SK-N-SH (cell line): ENCODE measurements around the gene KRT33A. TPM values are rescaled to one million over a fixed set of nuclear protein-coding genes. Genes with fewer than 3 reads are reported as not detected.

ENCODE experiments used
- CTCF ChIA-PET: fragments of 300-600, 350-600 bp; formaldehyde crosslinking; extraction: SDS; loops from one replicate; lab custom pipeline; 2021; lab: Yijun Ruan, JAX
- POLR2A ChIA-PET: fragments of 350-600 bp; sonication (Branson Sonifier 250); formaldehyde crosslinking; extraction: SDS; loops from one replicate; lab custom pipeline; 2020; ENCODE audit warnings: antibody characterized with exemption, inconsistent platforms; lab: Yijun Ruan, JAX
- DNase-seq: peaks from one replicate; pipeline ENCODE4 v3.0.0; 2012
- H2AFZ ChIP-seq: fragments of 200-600 bp; sonication (generic); 2 replicates; pipeline ENCODE4 v1.8.1; 2016; ENCODE audit warnings: antibody characterized with exemption, mild to moderate bottlenecking, low read depth
- H3F3A ChIP-seq: fragments of 200-600 bp; sonication (generic); replicated peaks from 2 replicates; pipeline ENCODE3; 2016; ENCODE audit warnings: antibody characterized with exemption, mild to moderate bottlenecking; ENCODE audit not compliant: insufficient read depth
- H3K27ac ChIP-seq, 2 experiments: fragments of 200-500 bp in 1 of 2; fragments of 200-600 bp in 1 of 2; sonication (Bioruptor generic) in 1 of 2; sonication (generic), shearing (Covaris generic) in 1 of 2; 2 replicates each; pipeline versions ENCODE4 v1.5.1 to v1.6.1; 2014 to 2016; ENCODE audit warnings: low read depth in 2 of 2, inconsistent platforms in 1 of 2, low read length in 1 of 2, mild to moderate bottlenecking in 1 of 2, mixed read lengths in 1 of 2
- H3K27me3 ChIP-seq: fragments of 200-600 bp; sonication (generic), shearing (Covaris generic); 2 replicates; pipeline ENCODE4 v1.6.1; 2016; ENCODE audit warnings: mixed run types; ENCODE audit not compliant: insufficient read depth
- H3K36me3 ChIP-seq, 2 experiments: fragments of 200-500 bp in 1 of 2; fragments of 200-600 bp in 1 of 2; sonication (Bioruptor generic) in 1 of 2; sonication (generic) in 1 of 2; replicated peaks in 1 of 2; 2 replicates each; pipeline versions ENCODE3 to v1.5.1; 2014 to 2016; ENCODE audit warnings: low read length in 1 of 2, mild to moderate bottlenecking in 1 of 2; ENCODE audit not compliant: insufficient read depth in 2 of 2, control insufficient read depth in 1 of 2
- H3K4me1 ChIP-seq, 2 experiments: fragments of 200-500 bp in 1 of 2; fragments of 200-600 bp in 1 of 2; sonication (Bioruptor generic) in 1 of 2; sonication (generic), shearing (Covaris generic) in 1 of 2; 2 replicates each; pipeline versions ENCODE4 v1.5.1 to v1.6.1; 2014 to 2016; ENCODE audit warnings: low read depth in 1 of 2, low read length in 1 of 2, mixed run types in 1 of 2; ENCODE audit not compliant: insufficient read depth in 2 of 2, control insufficient read depth in 1 of 2
- H3K4me2 ChIP-seq: fragments of 200-600 bp; sonication (generic), shearing (Covaris generic); 2 replicates; pipeline ENCODE4 v1.6.1; 2017; ENCODE audit warnings: mixed run types
- H3K4me3 ChIP-seq, 2 experiments: fragments of 200-500 bp in 1 of 2; fragments of 200-600 bp in 1 of 2; sonication (Bioruptor generic) in 1 of 2; sonication (generic), shearing (Covaris generic) in 1 of 2; 2 replicates each; pipeline versions ENCODE4 v1.5.1 to v1.8.1; 2014 to 2016; ENCODE audit warnings: low read depth in 2 of 2, inconsistent platforms in 1 of 2, low read length in 1 of 2, mild to moderate bottlenecking in 1 of 2, mixed read lengths in 1 of 2, moderate library complexity in 1 of 2
- H3K79me2 ChIP-seq: fragments of 200-600 bp; sonication (generic); 2 replicates; pipeline ENCODE4 v1.8.1; 2017; ENCODE audit warnings: mild to moderate bottlenecking; ENCODE audit not compliant: insufficient read depth
- H3K9ac ChIP-seq: fragments of 200-600 bp; sonication (generic); 2 replicates; pipeline ENCODE4 v1.6.1; 2017; ENCODE audit warnings: mixed run types
- H3K9me2 ChIP-seq: fragments of 200-600 bp; sonication (generic); 2 replicates; pipeline ENCODE4 v1.6.1; 2017; ENCODE audit warnings: mixed run types
- H3K9me3 ChIP-seq: fragments of 200-600 bp; sonication (generic); 2 replicates; pipeline ENCODE4 v1.6.1; 2017; ENCODE audit warnings: mixed run types, mild to moderate bottlenecking, moderate library complexity
- H4K20me1 ChIP-seq: fragments of 200-600 bp; sonication (generic); 2 replicates; pipeline ENCODE4 v1.6.1; 2017; ENCODE audit warnings: mild to moderate bottlenecking, mixed run types; ENCODE audit not compliant: insufficient read depth
- CTCF ChIP-seq: fragments of 200-600 bp; sonication (generic); IDR thresholded peaks from 2 replicates; pipeline ENCODE4 v1.6.1; 2017; ENCODE audit warnings: antibody characterized with exemption, mild to moderate bottlenecking, moderate library complexity
- FOSL2 ChIP-seq: IDR thresholded peaks from 2 replicates; pipeline ENCODE4 v1.4.0; 2012; ENCODE audit warnings: low read depth, mild to moderate bottlenecking, moderate library complexity, borderline replicate concordance
- FOXM1 ChIP-seq: IDR thresholded peaks from 2 replicates; pipeline ENCODE4 v1.4.0; 2012; ENCODE audit warnings: low read depth, mild to moderate bottlenecking
- GATA2 ChIP-seq: sonication (generic); formaldehyde crosslinking; IDR thresholded peaks from 2 replicates; pipeline ENCODE4 v1.5.0; 2020; ENCODE audit warnings: mild to moderate bottlenecking, missing genetic modification reagents
- MEF2A ChIP-seq: IDR thresholded peaks from 2 replicates; pipeline ENCODE4 v1.4.0; 2012; ENCODE audit warnings: low read depth, borderline replicate concordance
- NFIC ChIP-seq: IDR thresholded peaks from 2 replicates; pipeline ENCODE4 v1.4.0; 2012; ENCODE audit warnings: borderline replicate concordance
- NRF1 ChIP-seq: IDR thresholded peaks from 2 replicates; pipeline ENCODE4 v1.6.1; 2012; ENCODE audit warnings: low read depth, mild to moderate bottlenecking, low read length
- RAD21 ChIP-seq: IDR thresholded peaks from 2 replicates; pipeline ENCODE4 v1.6.1; 2012; ENCODE audit warnings: mild to moderate bottlenecking, low read length
- RXRA ChIP-seq: IDR thresholded peaks from 2 replicates; pipeline ENCODE4 v1.4.0; 2012; ENCODE audit warnings: low read depth, mild to moderate bottlenecking, borderline replicate concordance
- TAF1 ChIP-seq: IDR thresholded peaks from 2 replicates; pipeline ENCODE4 v1.6.1; 2012; ENCODE audit warnings: low read depth, mild to moderate bottlenecking, low read length, moderate library complexity, borderline replicate concordance
- TCF12 ChIP-seq: IDR thresholded peaks from 2 replicates; pipeline ENCODE4 v1.4.0; 2012
- USF2 ChIP-seq: fragments of 150-350 bp; IDR thresholded peaks from 2 replicates; pipeline ENCODE4 v1.6.1; 2017; ENCODE audit warnings: antibody characterized with exemption, low read length, low read depth, borderline replicate concordance
- YY1 ChIP-seq: IDR thresholded peaks from 2 replicates; pipeline ENCODE4 v1.4.0; 2012; ENCODE audit warnings: low read depth, mild to moderate bottlenecking
- ZBTB33 ChIP-seq: IDR thresholded peaks from 2 replicates; pipeline ENCODE4 v1.4.0; 2012; ENCODE audit warnings: low read depth, borderline replicate concordance
- WGBS: methylation state at CpG from one replicate; pipeline ENCODE4 v1.1.6; 2017; ENCODE audit warnings: low lambda C conversion rate; 5-methylcytosine and 5-hydroxymethylcytosine counted together
- polyA plus RNA-seq, 3 experiments: library from polyadenylated mRNA; depleted of rRNA; stranded (reverse); fragments of >200 nt; gene quantifications; 2 replicates each; pipeline ENCODE4 v1.2.3, GENCODE V29; 2012
- TF ChIP-seq, protein P1 (sequence below): IDR thresholded peaks from 2 replicates; pipeline ENCODE4 v1.4.0; 2012; ENCODE audit warnings: low read depth

Gene KRT33A
- polyA plus RNA-seq, 1 of the 3 experiments (the other 2 are of a cell fraction), result not detected

DNA sequence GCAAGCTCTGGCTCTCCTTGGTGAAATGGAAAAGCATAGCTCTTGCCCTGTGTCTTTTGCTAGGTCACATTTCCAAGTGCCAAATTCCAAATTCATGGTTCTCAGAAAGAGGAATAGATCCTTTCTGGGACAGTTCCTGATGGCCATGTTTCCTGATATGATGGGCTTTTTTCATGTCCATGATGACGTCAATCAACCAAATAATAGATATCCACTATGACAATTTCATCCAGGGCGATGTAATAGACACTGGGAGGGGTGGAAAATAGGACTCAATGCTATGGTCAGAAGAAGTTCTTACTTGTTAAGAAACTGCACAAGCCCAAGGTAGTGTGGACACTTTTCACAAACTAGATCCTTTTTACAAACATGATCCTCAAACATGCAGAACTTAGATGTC, 549 bp upstream of the KRT33A start:
- CTCF ChIA-PET, result interaction anchor here (1.5 to 1.6 kb wide), 2 partner anchors 22 to 198 kb away, joined by 4 to 5 read pairs; no protein-coding TSS in a partner anchor
- Histone ChIP-seq H3K9ac (no peak overlapping the region), H3K4me2 (no peak overlapping the region), H3K4me3 (no peak overlapping the region), H3K27ac (no peak overlapping the region), H3F3A (no peaks in the 10 kb centered on the region), H3K9me3 (peaks cover 8% of the 10 kb centered on the region; the same call in 1 of the 2 replicates), H4K20me1 (no peaks in the 10 kb centered on the region), H2AFZ (no peak overlapping the region), H3K79me2 (no peaks in the 10 kb centered on the region), H3K27me3 (no peaks in the 10 kb centered on the region; the same call in 1 of the 2 replicates), H3K9me2 (no peaks in the 10 kb centered on the region), H3K36me3 (no peaks in the 10 kb centered on the region), H3K4me1 (no peaks in the 10 kb centered on the region)
- POLR2A ChIA-PET, result no interaction called here
- TF ChIP-seq CTCF (no peak), NRF1 (no peak), ZBTB33 (no peak), RAD21 (no peak), YY1 (no peak), GATA2 (CRISPR knock-in tag) (no peak), TAF1 (no peak), FOSL2 (no peak), MEF2A (no peak), USF2 (no peak), TCF12 (no peak), NFIC (no peak), FOXM1 (no peak), RXRA (no peak)
- TF ChIP-seq, protein P1, sequence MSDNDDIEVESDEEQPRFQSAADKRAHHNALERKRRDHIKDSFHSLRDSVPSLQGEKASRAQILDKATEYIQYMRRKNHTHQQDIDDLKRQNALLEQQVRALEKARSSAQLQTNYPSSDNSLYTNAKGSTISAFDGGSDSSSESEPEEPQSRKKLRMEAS, result no peak
- WGBS, result 6% methylated on average over 2 of the region's 2 CpGs
- DNase-seq, result no peak
